A673 (cell line): ENCODE data around the gene SPRYD4.

Experiments
- CTCF ChIP-seq: fragments of 300-800, 200-600 bp; sonication (generic); conservative IDR thresholded peaks from 2 replicates; pipeline ENCODE4 v1.5.1; 2017; ENCODE audit warnings: low read depth, mild to moderate bottlenecking, antibody characterized with exemption, low read length, moderate library complexity, mixed read lengths
- EZH2 ChIP-seq: fragments of 200-600 bp; sonication (generic); IDR thresholded peaks from 2 replicates; pipeline ENCODE4 v1.6.1; 2017; ENCODE audit warnings: borderline replicate concordance, low read depth, mild to moderate bottlenecking, mixed read lengths, antibody characterized with exemption, low read length; ENCODE audit not compliant: poor library complexity, severe bottlenecking

- TF ChIP-seq CTCF (no peak), EZH2 (no peak)
Observed at GRCh38 chr12:56490360-56490759, 22.0 kb downstream of the SPRYD4 start.
